SK-N-SH treated with all-trans-retinoic acid at 6 μM for 48 hours (cell line): ENCODE measurements around the gene TSPO.

Experiments used
- ATAC-seq: fragments of 200-7000 bp; cut with Tn5 transposase; 3 replicates; pipeline ENCODE4 v1.9.1; 2020; ENCODE audit warnings: mild to moderate bottlenecking, moderate library complexity
- ARNTL ChIP-seq: fragments of 450-650 bp; formaldehyde crosslinking; IDR thresholded peaks from 2 replicates; pipeline ENCODE4 v1.5.0; 2020; ENCODE audit warnings: low read depth, mild to moderate bottlenecking, moderate library complexity, borderline replicate concordance
- BACH2 ChIP-seq: fragments of 250-450 bp; sonication (Bioruptor Pico); IDR thresholded peaks from 2 replicates; pipeline ENCODE4 v1.9.0; 2021; ENCODE audit warnings: mild to moderate bottlenecking, borderline replicate concordance
- CSDC2 ChIP-seq: fragments of 250-450 bp; sonication (Bioruptor Pico); IDR thresholded peaks from 2 replicates; pipeline ENCODE4 v1.5.0; 2020; ENCODE audit warnings: mild to moderate bottlenecking, moderate library complexity
- ESRRG ChIP-seq: fragments of 250-450 bp; sonication (Bioruptor Pico); IDR thresholded peaks from 2 replicates; pipeline ENCODE4 v1.6.1; 2021; ENCODE audit warnings: mild to moderate bottlenecking
- ISL1 ChIP-seq: fragments of 250-450 bp; sonication (Bioruptor Pico); IDR thresholded peaks from 2 replicates; pipeline ENCODE4 v2.1.2; 2022; ENCODE audit warnings: mild to moderate bottlenecking, moderate library complexity
- OSR1 ChIP-seq: fragments of 250-450 bp; sonication (Bioruptor Pico); IDR thresholded peaks from 2 replicates; pipeline ENCODE4 v1.8.0; 2022; ENCODE audit warnings: moderate library complexity, mild to moderate bottlenecking, inconsistent platforms
- PPARA ChIP-seq: fragments of 250-450 bp; sonication (Bioruptor Pico); IDR thresholded peaks from 2 replicates; pipeline ENCODE4 v1.5.0; 2020; ENCODE audit warnings: mild to moderate bottlenecking, borderline replicate concordance
- RARB ChIP-seq: fragments of 250-450 bp; sonication (Bioruptor Pico); IDR thresholded peaks from 2 replicates; pipeline ENCODE4 v1.8.0; 2021; ENCODE audit warnings: mild to moderate bottlenecking, moderate library complexity
- SNAI2 ChIP-seq: fragments of 250-450 bp; sonication (Bioruptor Pico); IDR thresholded peaks from 2 replicates; pipeline ENCODE4 v1.5.0; 2020; ENCODE audit warnings: mild to moderate bottlenecking, moderate library complexity
- TCF4 ChIP-seq: fragments of 250-450 bp; sonication (Bioruptor Pico); IDR thresholded peaks from 2 replicates; pipeline ENCODE4 v1.8.0; 2021; ENCODE audit warnings: mild to moderate bottlenecking, moderate library complexity, borderline replicate concordance
- TOX ChIP-seq: fragments of 250-450 bp; sonication (Bioruptor Pico); IDR thresholded peaks from 2 replicates; pipeline ENCODE4 v1.8.0; 2021; ENCODE audit warnings: mild to moderate bottlenecking, moderate library complexity, borderline replicate concordance
- ZC3H10 ChIP-seq: fragments of 250-450 bp; sonication (Bioruptor Pico); IDR thresholded peaks from 2 replicates; pipeline ENCODE4 v1.5.1; 2021; ENCODE audit warnings: mild to moderate bottlenecking, moderate library complexity
- ZFP3 ChIP-seq: fragments of 250-450 bp; sonication (Bioruptor Pico); IDR thresholded peaks from 2 replicates; pipeline ENCODE4 v1.5.0; 2020; ENCODE audit warnings: mild to moderate bottlenecking, moderate library complexity
- ZFP30 ChIP-seq: fragments of 450-650 bp; formaldehyde crosslinking; IDR thresholded peaks from 2 replicates; pipeline ENCODE4 v1.5.0; 2022; ENCODE audit warnings: mild to moderate bottlenecking, moderate library complexity
- ZNF565 ChIP-seq: fragments of 450-650 bp; formaldehyde crosslinking; conservative IDR thresholded peaks from 2 replicates; pipeline ENCODE4 v1.5.0; 2020; ENCODE audit warnings: low read depth, mild to moderate bottlenecking, moderate library complexity
- ZNF70 ChIP-seq: fragments of 450-650 bp; formaldehyde crosslinking; IDR thresholded peaks from 2 replicates; pipeline ENCODE4 v1.5.0; 2020; ENCODE audit warnings: mild to moderate bottlenecking, moderate library complexity
- ZNF8 ChIP-seq: fragments of 450-650 bp; formaldehyde crosslinking; IDR thresholded peaks from 2 replicates; pipeline ENCODE4 v1.5.0; 2020; ENCODE audit warnings: mild to moderate bottlenecking, moderate library complexity
- TF ChIP-seq, protein P1 (sequence below): fragments of 250-450 bp; sonication (Bioruptor Pico); IDR thresholded peaks from 2 replicates; pipeline ENCODE4 v1.8.0; 2020; ENCODE audit warnings: mild to moderate bottlenecking, moderate library complexity, borderline replicate concordance
- TF ChIP-seq, protein P2 (sequence below): fragments of 250-450 bp; sonication (Bioruptor Pico); IDR thresholded peaks from 2 replicates; pipeline ENCODE4 v1.8.0; 2021; ENCODE audit warnings: low read depth, mild to moderate bottlenecking, moderate library complexity, borderline replicate concordance
- TF ChIP-seq, protein P3 (sequence below): fragments of 250-450 bp; sonication (Bioruptor Pico); IDR thresholded peaks from 2 replicates; pipeline ENCODE4 v1.5.0; 2020; ENCODE audit warnings: mild to moderate bottlenecking, moderate library complexity
- TF ChIP-seq, protein P4 (sequence below): fragments of 250-450 bp; sonication (Bioruptor Pico); IDR thresholded peaks from 2 replicates; pipeline ENCODE4 v1.5.1; 2020; ENCODE audit warnings: low read depth, mild to moderate bottlenecking, moderate library complexity
- TF ChIP-seq, protein P5 (sequence below): fragments of 250-450 bp; sonication (Bioruptor Pico); IDR thresholded peaks from 2 replicates; pipeline ENCODE4 v1.5.1; 2021; ENCODE audit warnings: mild to moderate bottlenecking, moderate library complexity

The TSPO gene

DNA sequence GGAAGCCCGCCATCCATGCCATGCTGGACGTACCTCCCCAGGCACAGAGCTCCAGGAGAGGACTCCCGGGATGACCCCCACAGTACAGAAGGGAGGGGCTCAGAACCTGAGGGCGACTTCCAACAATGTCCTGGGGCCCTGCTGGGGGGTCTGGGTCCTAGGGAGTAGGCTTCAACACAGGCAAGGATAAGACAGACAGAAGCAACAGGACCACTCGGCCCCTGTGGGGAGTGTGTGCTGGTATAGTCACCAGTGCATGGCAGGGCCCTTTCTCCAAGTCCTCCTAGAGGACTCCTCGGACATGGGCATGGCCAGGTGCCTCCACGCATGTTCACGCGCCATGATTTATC is 18.7 kb downstream of the TSPO start:
- TF ChIP-seq SNAI2 (CRISPR knock-in tag) (no peak), ZNF8 (no peak), ZNF70 (no peak), ARNTL (CRISPR knock-in tag) (no peak)
- TF ChIP-seq, protein P1, sequence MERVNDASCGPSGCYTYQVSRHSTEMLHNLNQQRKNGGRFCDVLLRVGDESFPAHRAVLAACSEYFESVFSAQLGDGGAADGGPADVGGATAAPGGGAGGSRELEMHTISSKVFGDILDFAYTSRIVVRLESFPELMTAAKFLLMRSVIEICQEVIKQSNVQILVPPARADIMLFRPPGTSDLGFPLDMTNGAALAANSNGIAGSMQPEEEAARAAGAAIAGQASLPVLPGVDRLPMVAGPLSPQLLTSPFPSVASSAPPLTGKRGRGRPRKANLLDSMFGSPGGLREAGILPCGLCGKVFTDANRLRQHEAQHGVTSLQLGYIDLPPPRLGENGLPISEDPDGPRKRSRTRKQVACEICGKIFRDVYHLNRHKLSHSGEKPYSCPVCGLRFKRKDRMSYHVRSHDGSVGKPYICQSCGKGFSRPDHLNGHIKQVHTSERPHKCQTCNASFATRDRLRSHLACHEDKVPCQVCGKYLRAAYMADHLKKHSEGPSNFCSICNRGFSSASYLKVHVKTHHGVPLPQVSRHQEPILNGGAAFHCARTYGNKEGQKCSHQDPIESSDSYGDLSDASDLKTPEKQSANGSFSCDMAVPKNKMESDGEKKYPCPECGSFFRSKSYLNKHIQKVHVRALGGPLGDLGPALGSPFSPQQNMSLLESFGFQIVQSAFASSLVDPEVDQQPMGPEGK (CRISPR knock-in tag) = no peak
- TF ChIP-seq, protein P2, sequence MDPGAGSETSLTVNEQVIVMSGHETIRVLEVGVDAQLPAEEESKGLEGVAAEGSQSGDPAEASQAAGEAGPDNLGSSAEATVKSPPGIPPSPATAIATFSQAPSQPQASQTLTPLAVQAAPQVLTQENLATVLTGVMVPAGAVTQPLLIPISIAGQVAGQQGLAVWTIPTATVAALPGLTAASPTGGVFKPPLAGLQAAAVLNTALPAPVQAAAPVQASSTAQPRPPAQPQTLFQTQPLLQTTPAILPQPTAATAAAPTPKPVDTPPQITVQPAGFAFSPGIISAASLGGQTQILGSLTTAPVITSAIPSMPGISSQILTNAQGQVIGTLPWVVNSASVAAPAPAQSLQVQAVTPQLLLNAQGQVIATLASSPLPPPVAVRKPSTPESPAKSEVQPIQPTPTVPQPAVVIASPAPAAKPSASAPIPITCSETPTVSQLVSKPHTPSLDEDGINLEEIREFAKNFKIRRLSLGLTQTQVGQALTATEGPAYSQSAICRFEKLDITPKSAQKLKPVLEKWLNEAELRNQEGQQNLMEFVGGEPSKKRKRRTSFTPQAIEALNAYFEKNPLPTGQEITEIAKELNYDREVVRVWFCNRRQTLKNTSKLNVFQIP (CRISPR knock-in tag) = no peak
- no peak for ATAC-seq

DNA sequence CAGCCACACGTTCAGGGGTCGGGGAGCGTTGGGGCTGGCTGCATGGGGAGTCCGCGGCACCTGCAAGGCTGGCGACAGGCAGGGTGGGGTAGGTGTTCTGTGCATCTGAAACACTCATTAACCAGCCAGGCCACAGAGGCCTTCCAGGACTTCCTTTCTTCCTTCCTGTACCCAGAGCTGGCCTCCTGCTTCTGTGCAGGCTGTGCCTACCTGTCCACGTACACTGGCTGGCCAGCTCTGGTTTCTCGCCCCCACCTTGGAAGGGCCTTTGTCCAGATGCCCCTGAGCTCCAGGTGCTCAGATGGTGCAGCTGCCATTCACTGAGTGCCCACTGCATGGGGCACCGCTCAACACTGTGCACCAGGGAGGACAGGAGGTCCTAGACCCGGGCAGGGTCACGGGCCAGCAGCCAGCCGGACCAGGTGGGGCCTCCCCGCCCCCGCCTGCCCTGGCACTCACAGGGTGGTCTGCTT is 19.7 kb downstream of the TSPO start:
- ATAC-seq = no peak
- TF ChIP-seq ZFP30 (CRISPR knock-in tag) (no peak), ZC3H10 (CRISPR knock-in tag) (no peak), ISL1 (no peak), TOX (CRISPR knock-in tag) (no peak), ZNF8 (no peak), ZNF565 (CRISPR knock-in tag) (no peak), TCF4 (CRISPR knock-in tag) (no peak), ARNTL (CRISPR knock-in tag) (no peak), PPARA (CRISPR knock-in tag) (no peak), BACH2 (CRISPR knock-in tag) (no peak), CSDC2 (CRISPR knock-in tag) (no peak), RARB (CRISPR knock-in tag) (no peak), ZFP3 (CRISPR knock-in tag) (no peak), ESRRG (CRISPR knock-in tag) (no peak), SNAI2 (CRISPR knock-in tag) (no peak)
- TF ChIP-seq, protein P1 (CRISPR knock-in tag) = no peak
- TF ChIP-seq, protein P3, sequence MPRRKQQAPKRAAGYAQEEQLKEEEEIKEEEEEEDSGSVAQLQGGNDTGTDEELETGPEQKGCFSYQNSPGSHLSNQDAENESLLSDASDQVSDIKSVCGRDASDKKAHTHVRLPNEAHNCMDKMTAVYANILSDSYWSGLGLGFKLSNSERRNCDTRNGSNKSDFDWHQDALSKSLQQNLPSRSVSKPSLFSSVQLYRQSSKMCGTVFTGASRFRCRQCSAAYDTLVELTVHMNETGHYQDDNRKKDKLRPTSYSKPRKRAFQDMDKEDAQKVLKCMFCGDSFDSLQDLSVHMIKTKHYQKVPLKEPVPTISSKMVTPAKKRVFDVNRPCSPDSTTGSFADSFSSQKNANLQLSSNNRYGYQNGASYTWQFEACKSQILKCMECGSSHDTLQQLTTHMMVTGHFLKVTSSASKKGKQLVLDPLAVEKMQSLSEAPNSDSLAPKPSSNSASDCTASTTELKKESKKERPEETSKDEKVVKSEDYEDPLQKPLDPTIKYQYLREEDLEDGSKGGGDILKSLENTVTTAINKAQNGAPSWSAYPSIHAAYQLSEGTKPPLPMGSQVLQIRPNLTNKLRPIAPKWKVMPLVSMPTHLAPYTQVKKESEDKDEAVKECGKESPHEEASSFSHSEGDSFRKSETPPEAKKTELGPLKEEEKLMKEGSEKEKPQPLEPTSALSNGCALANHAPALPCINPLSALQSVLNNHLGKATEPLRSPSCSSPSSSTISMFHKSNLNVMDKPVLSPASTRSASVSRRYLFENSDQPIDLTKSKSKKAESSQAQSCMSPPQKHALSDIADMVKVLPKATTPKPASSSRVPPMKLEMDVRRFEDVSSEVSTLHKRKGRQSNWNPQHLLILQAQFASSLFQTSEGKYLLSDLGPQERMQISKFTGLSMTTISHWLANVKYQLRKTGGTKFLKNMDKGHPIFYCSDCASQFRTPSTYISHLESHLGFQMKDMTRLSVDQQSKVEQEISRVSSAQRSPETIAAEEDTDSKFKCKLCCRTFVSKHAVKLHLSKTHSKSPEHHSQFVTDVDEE (CRISPR knock-in tag) = no peak

DNA sequence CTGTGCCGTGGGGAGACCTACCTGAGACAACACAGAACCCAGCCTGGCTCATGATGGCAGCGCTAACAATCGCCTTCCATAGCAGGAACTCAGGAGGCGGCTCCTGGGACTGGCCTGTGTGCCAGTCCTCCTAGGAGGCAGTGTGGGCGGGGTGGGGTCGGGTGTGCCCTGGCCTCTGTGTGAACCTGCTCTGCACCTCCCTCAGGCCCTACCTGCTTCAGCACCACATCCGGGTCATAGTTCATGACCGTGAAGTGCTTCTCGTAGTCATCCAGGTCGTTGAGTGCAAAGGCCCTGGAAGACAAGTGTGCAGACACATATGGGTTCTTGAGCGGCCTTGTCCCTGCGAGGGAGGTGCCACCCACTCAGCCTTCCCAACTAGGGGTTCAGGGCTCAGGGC is 20.2 kb downstream of the TSPO start:
- ATAC-seq = no peak
- no peak for TF ChIP-seq OSR1
- TF ChIP-seq ZFP30 (CRISPR knock-in tag) = no peak
- TF ChIP-seq, protein P4, sequence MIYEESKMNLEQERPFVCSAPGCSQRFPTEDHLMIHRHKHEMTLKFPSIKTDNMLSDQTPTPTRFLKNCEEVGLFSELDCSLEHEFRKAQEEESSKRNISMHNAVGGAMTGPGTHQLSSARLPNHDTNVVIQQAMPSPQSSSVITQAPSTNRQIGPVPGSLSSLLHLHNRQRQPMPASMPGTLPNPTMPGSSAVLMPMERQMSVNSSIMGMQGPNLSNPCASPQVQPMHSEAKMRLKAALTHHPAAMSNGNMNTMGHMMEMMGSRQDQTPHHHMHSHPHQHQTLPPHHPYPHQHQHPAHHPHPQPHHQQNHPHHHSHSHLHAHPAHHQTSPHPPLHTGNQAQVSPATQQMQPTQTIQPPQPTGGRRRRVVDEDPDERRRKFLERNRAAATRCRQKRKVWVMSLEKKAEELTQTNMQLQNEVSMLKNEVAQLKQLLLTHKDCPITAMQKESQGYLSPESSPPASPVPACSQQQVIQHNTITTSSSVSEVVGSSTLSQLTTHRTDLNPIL (CRISPR knock-in tag) = no peak
- TF ChIP-seq TOX (CRISPR knock-in tag) = no peak
- no peak for TF ChIP-seq ZNF70
- TF ChIP-seq ESRRG (CRISPR knock-in tag) = no peak
- no peak for TF ChIP-seq SNAI2 (CRISPR knock-in tag)
- TF ChIP-seq, protein P5, sequence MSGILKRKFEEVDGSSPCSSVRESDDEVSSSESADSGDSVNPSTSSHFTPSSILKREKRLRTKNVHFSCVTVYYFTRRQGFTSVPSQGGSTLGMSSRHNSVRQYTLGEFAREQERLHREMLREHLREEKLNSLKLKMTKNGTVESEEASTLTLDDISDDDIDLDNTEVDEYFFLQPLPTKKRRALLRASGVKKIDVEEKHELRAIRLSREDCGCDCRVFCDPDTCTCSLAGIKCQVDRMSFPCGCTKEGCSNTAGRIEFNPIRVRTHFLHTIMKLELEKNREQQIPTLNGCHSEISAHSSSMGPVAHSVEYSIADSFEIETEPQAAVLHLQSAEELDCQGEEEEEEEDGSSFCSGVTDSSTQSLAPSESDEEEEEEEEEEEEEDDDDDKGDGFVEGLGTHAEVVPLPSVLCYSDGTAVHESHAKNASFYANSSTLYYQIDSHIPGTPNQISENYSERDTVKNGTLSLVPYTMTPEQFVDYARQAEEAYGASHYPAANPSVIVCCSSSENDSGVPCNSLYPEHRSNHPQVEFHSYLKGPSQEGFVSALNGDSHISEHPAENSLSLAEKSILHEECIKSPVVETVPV = no peak
- no peak for TF ChIP-seq ZFP3 (CRISPR knock-in tag)
- no peak for TF ChIP-seq ARNTL (CRISPR knock-in tag)
- TF ChIP-seq, protein P2 (CRISPR knock-in tag) = no peak
- TF ChIP-seq, protein P3 (CRISPR knock-in tag) = no peak
